HepG2 (cell line): ENCODE results near the gene BMI1. TPM values are rescaled to one million over a fixed set of nuclear protein-coding genes. Genes with fewer than 3 reads are reported as not detected.

Experiments used
- ATAC-seq: fragments of 200-7000 bp; cut with Tn5 transposase; 3 replicates; pipeline ENCODE4 v1.9.1; 2020; ENCODE audit warnings: mild to moderate bottlenecking, moderate library complexity
- BruUV-seq: library from RNA; stranded (reverse); fragments of 400-500 nt; replicated peaks from 2 replicates; lab custom pipeline; 2021; lab: Mats Ljungman, UMichigan
- CTCF ChIA-PET: fragments of 300-600 bp; formaldehyde crosslinking; extraction: SDS; loops from one replicate; lab custom pipeline; 2021; ENCODE audit warnings: low total read pairs, inconsistent platforms, low intra/inter-chr PET ratio; lab: Yijun Ruan, JAX
- POLR2A ChIA-PET: fragments of 350-600 bp; sonication (Branson Sonifier 250); formaldehyde crosslinking; loops from one replicate; lab custom pipeline; 2020; ENCODE audit warnings: antibody characterized with exemption, inconsistent platforms; lab: Yijun Ruan, JAX
- DNase-seq: peaks from one replicate; pipeline ENCODE4 v3.0.0-alpha.2; 2015; ENCODE audit warnings: low spot score
- FAIRE-seq: peaks from 3 replicates; lab custom pipeline; 2011; peaks lifted over from hg19 to GRCh38; lab: Jason Lieb, UNC
- H2AFZ ChIP-seq: one replicate; pipeline ENCODE4 v1.6.1; 2011; ENCODE audit warnings: low read length, inconsistent platforms
- H3K27ac ChIP-seq: fragments of 300-600 bp; 3 replicates; pipeline ENCODE4 v1.8.0; 2011; ENCODE audit warnings: mixed run types, mild to moderate bottlenecking, mixed read lengths, low read length, inconsistent platforms; ENCODE audit not compliant: insufficient read depth; ENCODE audit errors: extremely low read length
- H3K27me3 ChIP-seq, 2 experiments: fragments of 200-600 bp in 1 of 2; 2 replicates in 1 of 2; 3 replicates in 1 of 2; pipeline versions ENCODE4 v1.6.0 to v1.8.0; 2011; ENCODE audit warnings: low read length in 2 of 2, mild to moderate bottlenecking in 2 of 2, moderate library complexity in 2 of 2, inconsistent platforms in 1 of 2; ENCODE audit not compliant: insufficient read depth in 2 of 2, control insufficient read depth in 1 of 2
- H3K36me3 ChIP-seq, 2 experiments: fragments of 200-600 bp in 1 of 2; replicated peaks in 1 of 2; 2 replicates in 1 of 2; 3 replicates in 1 of 2; pipeline versions ENCODE4 v1.5.1 to v1.8.0; 2011; ENCODE audit warnings: low read length in 2 of 2, inconsistent platforms in 1 of 2; ENCODE audit not compliant: insufficient read depth in 2 of 2, control insufficient read depth in 1 of 2
- H3K4me1 ChIP-seq: 2 replicates; pipeline ENCODE4 v1.5.1; 2012; ENCODE audit warnings: low read length, inconsistent platforms; ENCODE audit not compliant: insufficient read depth
- H3K4me2 ChIP-seq: 2 replicates; pipeline ENCODE4 v1.6.0; 2011; ENCODE audit warnings: low read depth, low read length, inconsistent platforms
- H3K4me3 ChIP-seq, 3 experiments: fragments of 200-600 bp in 1 of 3; sonication (generic), shearing (Covaris generic) in 1 of 3; replicated peaks in 1 of 3; 2 replicates each; pipeline ENCODE4 v1.5.1; 2011 to 2016; ENCODE audit warnings: low read length in 3 of 3, inconsistent platforms in 2 of 3, low read depth in 2 of 3, mild to moderate bottlenecking in 2 of 3, control low read depth in 1 of 3, mixed read lengths in 1 of 3; ENCODE audit not compliant: insufficient read depth in 1 of 3
- H3K79me2 ChIP-seq: one replicate; pipeline ENCODE4 v1.6.1; 2011; ENCODE audit warnings: low read length, inconsistent platforms; ENCODE audit not compliant: insufficient read depth
- H3K9ac ChIP-seq: 2 replicates; pipeline ENCODE4 v1.6.0; 2011; ENCODE audit warnings: mild to moderate bottlenecking, low read depth, low read length, inconsistent platforms; ENCODE audit not compliant: insufficient read depth
- H3K9me3 ChIP-seq: 2 replicates; pipeline ENCODE4 v1.5.1; 2012; ENCODE audit warnings: mild to moderate bottlenecking, low read length
- H4K20me1 ChIP-seq: 2 replicates; pipeline ENCODE4 v1.6.0; 2011; ENCODE audit warnings: inconsistent platforms, mild to moderate bottlenecking, low read length, moderate library complexity; ENCODE audit not compliant: insufficient read depth
- EZH2 ChIP-seq: conservative IDR thresholded peaks from 2 replicates; pipeline ENCODE4 v1.6.1; 2012; ENCODE audit warnings: mild to moderate bottlenecking, low read depth, low read length, moderate library complexity
- FOXO4 ChIP-seq: sonication (generic); formaldehyde crosslinking; conservative IDR thresholded peaks from 2 replicates; pipeline ENCODE4 v1.8.1; 2023; ENCODE audit warnings: missing genetic modification reagents
- HES4 ChIP-seq: sonication (generic); formaldehyde crosslinking; IDR thresholded peaks from 2 replicates; pipeline ENCODE4 v1.9.0; 2021; ENCODE audit warnings: mild to moderate bottlenecking, missing genetic modification reagents, borderline replicate concordance
- SIN3B ChIP-seq: fragments of 150-350 bp; IDR thresholded peaks from 2 replicates; pipeline ENCODE4 v1.6.1; 2014; ENCODE audit warnings: low read length
- ZNF543 ChIP-seq: sonication (generic); formaldehyde crosslinking; IDR thresholded peaks from 2 replicates; pipeline ENCODE4 v1.4.0; 2020; ENCODE audit warnings: mild to moderate bottlenecking, missing genetic modification reagents
- ZNF761 ChIP-seq: sonication (generic); formaldehyde crosslinking; conservative IDR thresholded peaks from 2 replicates; pipeline ENCODE4 v1.4.0; 2020; ENCODE audit warnings: mild to moderate bottlenecking, missing genetic modification reagents
- ZSCAN9 ChIP-seq: IDR thresholded peaks from 2 replicates; pipeline ENCODE4 v1.6.1; 2016; ENCODE audit warnings: borderline replicate concordance
- WGBS: methylation state at CpG from one replicate; pipeline ENCODE4 v1.1.6; 2017; ENCODE audit warnings: low lambda C conversion rate; 5-methylcytosine and 5-hydroxymethylcytosine counted together
- in situ Hi-C: cut with HindIII; loops from 2 replicates; pipeline ENCODE4 v1.10.0; 2017; ENCODE audit warnings: low pct_unique_long_range_greater_than_20kb; ENCODE audit not compliant: extremely low pct_ligation_motif_present
- intact Hi-C: fragments of 100-400 bp; cut with micrococcal nuclease; formaldehyde crosslinking; loops from one replicate; pipeline ENCODE4 v1.10.0; 2022; ENCODE audit not compliant: unreplicated experiment
- polyA plus RNA-seq, 8 experiments: library from polyadenylated mRNA; depleted of rRNA in 3 of 8; stranded (reverse) in 7 of 8; unstranded in 1 of 8; fragments of >200 nt; fragmentation: Illumina TruSeq in 4 of 8; extraction: Trizol in 4 of 8; gene quantifications; 2 replicates each; pipeline versions ENCODE4 v1.2.1 to v1.2.3, GENCODE V29; 2011 to 2016; ENCODE audit warnings: low read depth in 4 of 8, missing spikeins in 1 of 8, mixed read lengths in 1 of 8; ENCODE audit not compliant: insufficient read depth in 1 of 8
- total RNA-seq, 5 experiments: library from RNA; depleted of rRNA; stranded (reverse); fragments of >200 nt; fragmentation: Illumina TruSeq; extraction: Trizol; gene quantifications; 2 replicates each; pipeline ENCODE4 v1.2.3, GENCODE V29; 2016; ENCODE audit warnings: low read depth in 1 of 5
- TF ChIP-seq, protein P1 (sequence below): sonication (generic); formaldehyde crosslinking; IDR thresholded peaks from 2 replicates; pipeline ENCODE4 v1.5.0; 2020; ENCODE audit warnings: mild to moderate bottlenecking, missing genetic modification reagents, borderline replicate concordance

BMI1 gene
- total and polyA plus RNA-seq, 2 of the 13 experiments (the other 11 are each of a cell fraction or from before 2014, with no cell fraction given): 30.5 to 44.0 TPM

- TF ChIP-seq EZH2: 0 out of 2 replicates have a peak, but pooled peaks have one; percentile 1
- no peak for TF ChIP-seq HES4 (CRISPR knock-in tag)
- no peak overlapping the region for H3K27ac ChIP-seq
- ChIA-PET POLR2A (interaction anchor here (1.4 kb wide), 1 partner anchor 113 kb away, joined by 3 read pairs; no protein-coding TSS in a partner anchor), CTCF (no interaction called here)
- H4K20me1 ChIP-seq: no peaks in the 10 kb centered on the region
- no peaks in the 10 kb centered on the region for H3K79me2 ChIP-seq
- no peaks in the 10 kb centered on the region for H3K36me3 ChIP-seq
- no peak overlapping the region for H2AFZ ChIP-seq
- no peaks in the 10 kb centered on the region for H3K9me3 ChIP-seq
- intact Hi-C loops (loop anchor here (1.0 to 5.0 kb wide), 3 partner anchors 17 to 208 kb away; no protein-coding TSS in a partner anchor), in situ Hi-C loops (no loop called here)
- H3K27me3 ChIP-seq: peaks cover 1 to 42% of the 10 kb centered on the region in 2 experiments; a peak in 3 of 5 replicates
- H3K4me3 ChIP-seq: no peak overlapping the region; a peak in 1 of 6 replicates
- DNase-seq (no peak), FAIRE-seq (no peak), ATAC-seq (no peak)
- H3K4me1 ChIP-seq: peaks cover 12% of the 10 kb centered on the region
- 47% methylated on average over 3 of the region's 3 CpGs for WGBS
- H3K9ac ChIP-seq: no peak overlapping the region
- H3K4me2 ChIP-seq: no peak overlapping the region
- no TSS peak for BruUV-seq
Observed at GRCh38 chr10:22341926-22342196, 21.0 kb downstream of the BMI1 start.

GRCh38 chr10:22342421-22342820 is 21.5 kb downstream of the BMI1 start:
- DNase-seq (no peak), FAIRE-seq (no peak), ATAC-seq (no peak)
- H3K9ac ChIP-seq: no peak overlapping the region
- H3K79me2 ChIP-seq: no peaks in the 10 kb centered on the region
- WGBS: 40% methylated on average over 3 of the region's 3 CpGs
- H3K4me3 ChIP-seq: no peak overlapping the region
- H3K4me2 ChIP-seq: no peak overlapping the region
- H3K36me3 ChIP-seq: no peaks in the 10 kb centered on the region
- H3K27ac ChIP-seq: no peak overlapping the region
- no peak overlapping the region for H2AFZ ChIP-seq
- in situ Hi-C loops: no loop called here
- no peaks in the 10 kb centered on the region for H3K9me3 ChIP-seq
- intact Hi-C loops: loop anchor here (5.0 kb wide), 1 partner anchor 95 kb away; no protein-coding TSS in a partner anchor
- H3K4me1 ChIP-seq: peaks cover 12% of the 10 kb centered on the region
- ChIA-PET CTCF (no interaction called here), POLR2A (no interaction called here)
- no TSS peak for BruUV-seq
- peaks cover 1 to 36% of the 10 kb centered on the region in 2 experiments; a peak in 2 of 5 replicates for H3K27me3 ChIP-seq
- no peaks in the 10 kb centered on the region for H4K20me1 ChIP-seq
- TF ChIP-seq SIN3B (no peak), ZNF543 (CRISPR knock-in tag) (no peak), ZNF761 (no peak), FOXO4 (no peak), ZSCAN9 (CRISPR knock-in tag) (no peak)
- TF ChIP-seq, protein P1, sequence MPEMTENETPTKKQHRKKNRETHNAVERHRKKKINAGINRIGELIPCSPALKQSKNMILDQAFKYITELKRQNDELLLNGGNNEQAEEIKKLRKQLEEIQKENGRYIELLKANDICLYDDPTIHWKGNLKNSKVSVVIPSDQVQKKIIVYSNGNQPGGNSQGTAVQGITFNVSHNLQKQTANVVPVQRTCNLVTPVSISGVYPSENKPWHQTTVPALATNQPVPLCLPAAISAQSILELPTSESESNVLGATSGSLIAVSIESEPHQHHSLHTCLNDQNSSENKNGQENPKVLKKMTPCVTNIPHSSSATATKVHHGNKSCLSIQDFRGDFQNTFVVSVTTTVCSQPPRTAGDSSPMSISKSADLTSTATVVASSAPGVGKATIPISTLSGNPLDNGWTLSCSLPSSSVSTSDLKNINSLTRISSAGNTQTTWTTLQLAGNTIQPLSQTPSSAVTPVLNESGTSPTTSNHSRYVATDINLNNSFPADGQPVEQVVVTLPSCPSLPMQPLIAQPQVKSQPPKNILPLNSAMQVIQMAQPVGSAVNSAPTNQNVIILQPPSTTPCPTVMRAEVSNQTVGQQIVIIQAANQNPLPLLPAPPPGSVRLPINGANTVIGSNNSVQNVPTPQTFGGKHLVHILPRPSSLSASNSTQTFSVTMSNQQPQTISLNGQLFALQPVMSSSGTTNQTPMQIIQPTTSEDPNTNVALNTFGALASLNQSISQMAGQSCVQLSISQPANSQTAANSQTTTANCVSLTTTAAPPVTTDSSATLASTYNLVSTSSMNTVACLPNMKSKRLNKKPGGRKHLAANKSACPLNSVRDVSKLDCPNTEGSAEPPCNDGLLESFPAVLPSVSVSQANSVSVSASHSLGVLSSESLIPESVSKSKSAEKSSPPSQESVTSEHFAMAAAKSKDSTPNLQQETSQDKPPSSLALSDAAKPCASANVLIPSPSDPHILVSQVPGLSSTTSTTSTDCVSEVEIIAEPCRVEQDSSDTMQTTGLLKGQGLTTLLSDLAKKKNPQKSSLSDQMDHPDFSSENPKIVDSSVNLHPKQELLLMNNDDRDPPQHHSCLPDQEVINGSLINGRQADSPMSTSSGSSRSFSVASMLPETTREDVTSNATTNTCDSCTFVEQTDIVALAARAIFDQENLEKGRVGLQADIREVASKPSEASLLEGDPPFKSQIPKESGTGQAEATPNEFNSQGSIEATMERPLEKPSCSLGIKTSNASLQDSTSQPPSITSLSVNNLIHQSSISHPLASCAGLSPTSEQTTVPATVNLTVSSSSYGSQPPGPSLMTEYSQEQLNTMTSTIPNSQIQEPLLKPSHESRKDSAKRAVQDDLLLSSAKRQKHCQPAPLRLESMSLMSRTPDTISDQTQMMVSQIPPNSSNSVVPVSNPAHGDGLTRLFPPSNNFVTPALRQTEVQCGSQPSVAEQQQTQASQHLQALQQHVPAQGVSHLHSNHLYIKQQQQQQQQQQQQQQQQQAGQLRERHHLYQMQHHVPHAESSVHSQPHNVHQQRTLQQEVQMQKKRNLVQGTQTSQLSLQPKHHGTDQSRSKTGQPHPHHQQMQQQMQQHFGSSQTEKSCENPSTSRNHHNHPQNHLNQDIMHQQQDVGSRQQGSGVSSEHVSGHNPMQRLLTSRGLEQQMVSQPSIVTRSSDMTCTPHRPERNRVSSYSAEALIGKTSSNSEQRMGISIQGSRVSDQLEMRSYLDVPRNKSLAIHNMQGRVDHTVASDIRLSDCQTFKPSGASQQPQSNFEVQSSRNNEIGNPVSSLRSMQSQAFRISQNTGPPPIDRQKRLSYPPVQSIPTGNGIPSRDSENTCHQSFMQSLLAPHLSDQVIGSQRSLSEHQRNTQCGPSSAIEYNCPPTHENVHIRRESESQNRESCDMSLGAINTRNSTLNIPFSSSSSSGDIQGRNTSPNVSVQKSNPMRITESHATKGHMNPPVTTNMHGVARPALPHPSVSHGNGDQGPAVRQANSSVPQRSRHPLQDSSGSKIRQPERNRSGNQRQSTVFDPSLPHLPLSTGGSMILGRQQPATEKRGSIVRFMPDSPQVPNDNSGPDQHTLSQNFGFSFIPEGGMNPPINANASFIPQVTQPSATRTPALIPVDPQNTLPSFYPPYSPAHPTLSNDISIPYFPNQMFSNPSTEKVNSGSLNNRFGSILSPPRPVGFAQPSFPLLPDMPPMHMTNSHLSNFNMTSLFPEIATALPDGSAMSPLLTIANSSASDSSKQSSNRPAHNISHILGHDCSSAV (CRISPR knock-in tag): no peak
